ENCODE measurements around the gene TBX18. TPM values are rescaled to one million over a fixed set of nuclear protein-coding genes. Genes with fewer than 3 reads are reported as not detected.

Gene TBX18
- total and polyA plus RNA-seq, 9 of the 15 experiments (the other 6 are each of a cell fraction or from before 2014, with no cell fraction given): 4.0 to 36.1 (median 20.7) TPM

GRCh38 chr6:84675651-84676050, 88.7 kb downstream of the TBX18 start:
- no peaks in the 10 kb centered on the region for H3K9me1 ChIP-seq (ENCODE audit: control insufficient read depth, insufficient read depth, low read length)
- H3K9ac ChIP-seq (ENCODE audit: insufficient read depth in 1 of 2, low read depth in 2 of 2, low read length in 2 of 2): no peak overlapping the region
- BruUV-seq (replicated peaks): no TSS peak
- H2AFZ ChIP-seq (ENCODE audit: low read depth, low read length): no peak overlapping the region
- no peaks in the 10 kb centered on the region for H4K20me1 ChIP-seq (replicated peaks; ENCODE audit: control insufficient read depth, insufficient read depth, low read length)
- H3K27me3 ChIP-seq (ENCODE audit: control insufficient read depth in 2 of 2, insufficient read depth in 2 of 2, low read length in 2 of 2): no peaks in the 10 kb centered on the region
- no peaks in the 10 kb centered on the region for H3K9me3 ChIP-seq (replicated peaks; ENCODE audit: control insufficient read depth, insufficient read depth, low read depth, low read length)
- H3K4me3 ChIP-seq: no peak overlapping the region
- ATAC-seq (no peak), FAIRE-seq (no peak), DNase-seq (ENCODE audit: extremely low read depth in 1 of 4, low spot score in 3 of 4) (no peak)
- no peak for TF ChIP-seq WHSC1 (IDR thresholded peaks at IDR 0.05; ENCODE audit: low read length)
- no peak for TF ChIP-seq ZNF239 (CRISPR knock-in tag; IDR thresholded peaks at IDR 0.05)
- no peak for TF ChIP-seq HMGN3 (IDR thresholded peaks at IDR 0.05; ENCODE audit: borderline replicate concordance, extremely low read depth, insufficient read length, low read depth, low read length)
- no peak for TF ChIP-seq ZNF57 (CRISPR knock-in tag; IDR thresholded peaks at IDR 0.05)
- no peak for TF ChIP-seq KDM1A (IDR thresholded peaks at IDR 0.05)
- TF ChIP-seq PHF21A (IDR thresholded peaks at IDR 0.05; ENCODE audit: borderline replicate concordance, low read depth): no peak
- no peak for TF ChIP-seq TARDBP (IDR thresholded peaks at IDR 0.05)
- TF ChIP-seq RHOXF2B (CRISPR knock-in tag; conservative IDR thresholded peaks at IDR 0.05): no peak
- no peak for TF ChIP-seq NEUROD1 (IDR thresholded peaks at IDR 0.05; ENCODE audit: borderline replicate concordance, low read depth, low read length, partially characterized antibody)
- no peak for TF ChIP-seq ZNF785 (CRISPR knock-in tag; IDR thresholded peaks at IDR 0.05)
- intact Hi-C loops (cut with micrococcal nuclease): no loop called here
- H3K27ac ChIP-seq (ENCODE audit: extremely low read depth, low read depth, low read length): no peak overlapping the region
- H3K4me1 ChIP-seq (replicated peaks in 1 of 2; ENCODE audit: control insufficient read depth in 2 of 2, insufficient read depth in 2 of 2, low read length in 2 of 2): no peaks in the 10 kb centered on the region
- CTCF ChIA-PET (ENCODE audit: low intra/inter-chr PET ratio): no interaction called here
- POLR2A ChIA-PET: no interaction called here
- in situ Hi-C loops (cut with MboI): no loop called here
- H3K4me2 ChIP-seq (ENCODE audit: insufficient read depth, low read length): no peak overlapping the region
- no peaks in the 10 kb centered on the region for H3K36me3 ChIP-seq (ENCODE audit: control insufficient read depth, insufficient read depth, low read length)
- no peaks in the 10 kb centered on the region for H3K79me2 ChIP-seq (ENCODE audit: control insufficient read depth, insufficient read depth, low read length)

- no TSS peak for BruUV-seq (replicated peaks)
- ATAC-seq (no peak), DNase-seq (ENCODE audit: extremely low read depth in 1 of 4, low spot score in 3 of 4) (no peak), FAIRE-seq (no peak)
- H3K4me1 ChIP-seq (replicated peaks in 1 of 2; ENCODE audit: control insufficient read depth in 2 of 2, insufficient read depth in 2 of 2, low read length in 2 of 2): no peaks in the 10 kb centered on the region
- no peaks in the 10 kb centered on the region for H3K36me3 ChIP-seq (ENCODE audit: control insufficient read depth, insufficient read depth, low read length)
- ChIA-PET POLR2A (no interaction called here), CTCF (ENCODE audit: low intra/inter-chr PET ratio) (no interaction called here)
- in situ Hi-C loops (cut with MboI) (no loop called here), intact Hi-C loops (cut with micrococcal nuclease) (no loop called here)
- H4K20me1 ChIP-seq (replicated peaks; ENCODE audit: control insufficient read depth, insufficient read depth, low read length): no peaks in the 10 kb centered on the region
- H3K4me2 ChIP-seq (ENCODE audit: insufficient read depth, low read length): no peak overlapping the region
- H3K27me3 ChIP-seq (ENCODE audit: control insufficient read depth in 2 of 2, insufficient read depth in 2 of 2, low read length in 2 of 2): no peaks in the 10 kb centered on the region
- no peak overlapping the region for H3K27ac ChIP-seq (ENCODE audit: extremely low read depth, low read depth, low read length)
- H3K4me3 ChIP-seq: no peak overlapping the region
- no peaks in the 10 kb centered on the region for H3K9me3 ChIP-seq (replicated peaks; ENCODE audit: control insufficient read depth, insufficient read depth, low read depth, low read length)
- H2AFZ ChIP-seq (ENCODE audit: low read depth, low read length): no peak overlapping the region
- no peak overlapping the region for H3K9ac ChIP-seq (ENCODE audit: insufficient read depth in 1 of 2, low read depth in 2 of 2, low read length in 2 of 2)
- no peaks in the 10 kb centered on the region for H3K9me1 ChIP-seq (ENCODE audit: control insufficient read depth, insufficient read depth, low read length)
- H3K79me2 ChIP-seq (ENCODE audit: control insufficient read depth, insufficient read depth, low read length): no peaks in the 10 kb centered on the region
- no peak for TF ChIP-seq CGGBP1 (CRISPR knock-in tag; IDR thresholded peaks at IDR 0.05)
- TF ChIP-seq KAT8 (IDR thresholded peaks at IDR 0.05; ENCODE audit: low read depth): no peak
- TF ChIP-seq ILK (tag; IDR thresholded peaks at IDR 0.05; ENCODE audit: borderline replicate concordance, low read depth): no peak
- no peak for TF ChIP-seq ARNT (IDR thresholded peaks at IDR 0.05)
- no peak for TF ChIP-seq PHB2 (IDR thresholded peaks at IDR 0.05; ENCODE audit: low read depth)
- no peak for TF ChIP-seq E2F4 (CRISPR knock-in tag; IDR thresholded peaks at IDR 0.05; ENCODE audit: low read depth)
- no peak for TF ChIP-seq ZNF586 (CRISPR knock-in tag; conservative IDR thresholded peaks at IDR 0.05)
- no peak for TF ChIP-seq ZNF133 (CRISPR knock-in tag; IDR thresholded peaks at IDR 0.05)
These were observed 90.0 kb downstream of the TBX18 start for GRCh38 chr6:84674395-84674794.
